Fibroblast of villous mesenchyme (primary cell): Measurements from ENCODE around the gene SEPTIN14. TPM values are rescaled to one million over a fixed set of nuclear protein-coding genes. Genes with fewer than 3 reads are reported as not detected.
"Not testable (repeated sequence)": the region's sequence is repeated elsewhere in the genome, so short reads cannot be mapped to it uniquely, and the experiment has no call there.

Experiments used
- DNase-seq: peaks from one replicate; pipeline ENCODE4 v3.0.0-alpha.2; 2010; ENCODE audit warnings: low read depth
- H3K4me3 ChIP-seq: 2 replicates; pipeline ENCODE4 v1.5.1; 2011; ENCODE audit warnings: low read depth, mild to moderate bottlenecking, low read length
- CTCF ChIP-seq: IDR thresholded peaks from 2 replicates; pipeline ENCODE4 v1.5.1; 2012; ENCODE audit warnings: low read depth, mild to moderate bottlenecking, low read length; ENCODE audit not compliant: insufficient read depth
- total RNA-seq: library from RNA; depleted of rRNA; stranded (reverse); fragments of >200 nt; gene quantifications from 2 replicates; pipeline ENCODE4 v1.2.3, GENCODE V29; 2012

SEPTIN14 gene
- total RNA-seq, result not detected in 2 replicates

GRCh38 chr7:55862652-55863051 lies at the start of gene SEPTIN14:
Gene SEPTIN14, minus strand, starts transcription at chr7:55862752. Its CDS starts 756 bp downstream, at chr7:55861996.
- DNase-seq, result not testable (repeated sequence)

DNA sequence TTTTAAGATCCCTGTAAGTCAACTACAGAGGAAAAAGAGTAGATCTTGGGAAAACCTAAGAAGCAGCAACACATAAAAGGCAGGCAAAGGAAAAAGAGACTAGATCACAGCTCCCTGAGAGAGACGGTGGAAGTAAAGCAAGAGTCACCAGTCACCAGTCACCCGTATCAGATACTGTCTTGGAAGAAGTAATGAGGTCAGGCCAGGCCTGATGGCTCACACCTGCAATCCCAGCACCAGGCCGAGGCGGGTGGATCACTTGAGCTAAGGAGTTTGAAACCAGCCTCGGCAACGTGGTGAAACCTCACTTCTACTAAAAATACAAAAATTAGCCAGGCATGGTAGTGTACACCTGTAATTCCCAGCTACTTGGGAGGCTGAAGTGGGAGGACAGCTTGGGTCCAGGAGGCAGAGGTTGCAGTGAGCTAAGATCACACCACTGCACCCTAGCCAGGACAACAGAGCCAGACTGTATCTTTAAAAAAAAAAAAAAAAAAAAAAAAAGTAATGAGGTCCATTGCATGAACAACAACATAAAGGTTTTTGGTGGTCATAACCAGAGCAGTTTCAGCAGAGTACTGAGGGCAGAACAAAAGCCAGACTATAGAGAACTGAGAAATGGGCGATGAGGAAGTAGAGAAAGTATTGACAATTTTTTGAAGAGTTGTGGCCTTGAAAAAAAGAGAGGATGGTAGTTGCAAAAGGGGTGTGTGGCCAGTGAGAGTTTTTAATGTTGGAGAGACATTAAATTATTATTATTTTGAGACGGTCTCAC lies 41.6 kb upstream of the SEPTIN14 start:
- no peak overlapping the region for H3K4me3 ChIP-seq
- no peak for TF ChIP-seq CTCF
- no peak for DNase-seq

More at GRCh38 chr7:55862652-55863051, at the start of gene SEPTIN14:
- H3K4me3 ChIP-seq, result not testable (repeated sequence)

GRCh38 chr7:55901059-55901458 lies 38.5 kb upstream of the SEPTIN14 start:
- not testable (repeated sequence) for DNase-seq, H3K4me3 ChIP-seq

DNA sequence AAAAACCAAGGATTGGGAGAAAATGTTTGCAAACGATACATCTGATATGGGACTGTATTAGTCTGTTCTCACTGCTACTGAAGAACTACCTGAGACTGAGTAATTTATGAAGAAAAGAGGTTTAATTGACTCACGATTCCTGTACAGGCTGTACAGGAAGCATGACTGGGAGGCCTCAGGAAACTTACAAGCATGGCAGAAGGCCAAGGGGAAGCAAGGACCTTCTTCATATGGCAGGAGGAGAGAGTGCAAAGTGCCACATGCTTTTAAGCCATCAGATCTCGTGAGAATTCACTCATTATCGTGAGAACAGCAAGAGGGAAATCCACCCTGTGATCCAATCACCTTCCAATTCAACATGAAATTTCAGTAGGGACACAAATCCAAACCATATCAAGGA lies 35.7 kb upstream of the SEPTIN14 start:
- DNase-seq, result no peak
- TF ChIP-seq CTCF, result no peak

GRCh38 chr7:55895021-55895420 lies 32.5 kb upstream of the SEPTIN14 start:
- no peak for TF ChIP-seq CTCF
- no peak for DNase-seq
- no peak overlapping the region for H3K4me3 ChIP-seq

More for the DNA sequence above, 35.7 kb upstream of the SEPTIN14 start:
- H3K4me3 ChIP-seq, result no peak overlapping the region

DNA sequence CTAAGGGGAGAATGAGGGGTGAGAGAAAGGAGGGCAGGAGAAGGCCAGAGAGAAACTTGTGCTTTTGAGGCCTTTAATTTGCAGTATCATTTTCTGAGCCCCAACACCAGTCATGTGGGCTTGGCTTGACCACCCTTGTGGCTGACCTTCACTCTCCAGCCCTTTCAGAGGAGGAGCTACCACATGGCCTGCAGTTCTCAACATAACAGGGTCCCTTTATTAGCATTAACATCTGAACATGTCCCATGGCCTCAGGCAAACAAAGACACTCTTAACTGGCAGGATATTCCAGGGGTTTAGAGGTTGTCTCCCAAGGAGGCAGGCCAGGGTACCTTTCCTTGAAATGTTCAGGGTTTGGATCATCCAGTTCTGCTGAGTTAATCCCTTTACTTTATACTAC lies 31.4 kb upstream of the SEPTIN14 start:
- DNase-seq, result no peak
- no peak for TF ChIP-seq CTCF
- H3K4me3 ChIP-seq, result no peak overlapping the region

DNA sequence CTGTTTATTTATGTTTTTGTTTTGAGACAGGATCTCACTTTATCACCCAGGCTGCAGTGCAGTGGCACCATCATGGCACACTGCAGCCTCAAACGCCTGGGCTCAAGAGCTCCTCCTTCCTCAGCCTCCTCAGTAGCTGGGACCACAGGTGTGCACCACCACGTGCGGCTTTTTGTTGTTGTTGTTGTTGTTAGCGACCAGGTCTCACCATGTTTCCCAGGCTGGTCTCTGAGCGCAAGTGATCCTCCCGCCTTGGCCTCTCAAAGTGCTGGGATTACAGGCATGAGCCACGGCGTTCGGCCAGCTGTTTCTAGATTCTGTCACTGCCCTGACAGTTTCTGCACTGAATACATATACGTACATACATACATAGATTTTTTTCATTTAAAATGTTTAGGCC lies 25.8 kb upstream of the SEPTIN14 start:
- H3K4me3 ChIP-seq, result peak overlapping the region; percentile 68
- DNase-seq, result not testable (repeated sequence)

- TF ChIP-seq CTCF, result no peak
- H3K4me3 ChIP-seq, result peak overlapping the region; percentile 68
- DNase-seq, result no peak
Measured at GRCh38 chr7:55887821-55888247, 25.3 kb upstream of the SEPTIN14 start.
